ENCODE data around the gene LPP.

LPP gene

GRCh38 chr3:188229726-188230125, 75.8 kb downstream of the LPP start:
- DNase-seq = no peak

- DNase-seq = no peak
Observed at GRCh38 chr3:188230962-188231361, 77.0 kb downstream of the LPP start.

DNA sequence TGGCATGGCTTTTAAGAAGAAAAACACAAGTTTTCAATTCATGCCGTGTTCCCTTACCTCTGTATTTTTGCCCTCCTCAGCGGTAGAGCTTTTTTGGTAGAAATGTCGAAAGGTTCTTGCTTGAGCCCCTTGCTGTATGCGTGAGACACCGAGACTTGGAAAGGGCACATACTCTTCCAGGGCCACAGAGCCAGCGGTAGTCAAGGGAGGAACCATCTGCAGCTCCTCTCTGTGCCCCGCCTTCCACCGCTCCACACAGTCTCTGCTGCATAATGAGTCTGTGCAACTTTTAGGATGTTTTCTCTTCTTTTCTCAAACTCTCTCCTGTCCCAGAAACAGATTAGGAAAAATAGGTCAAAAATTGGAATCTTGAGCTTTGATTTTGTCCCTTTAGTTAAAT, 77.5 kb downstream of the LPP start:
- no peak for DNase-seq

DNA sequence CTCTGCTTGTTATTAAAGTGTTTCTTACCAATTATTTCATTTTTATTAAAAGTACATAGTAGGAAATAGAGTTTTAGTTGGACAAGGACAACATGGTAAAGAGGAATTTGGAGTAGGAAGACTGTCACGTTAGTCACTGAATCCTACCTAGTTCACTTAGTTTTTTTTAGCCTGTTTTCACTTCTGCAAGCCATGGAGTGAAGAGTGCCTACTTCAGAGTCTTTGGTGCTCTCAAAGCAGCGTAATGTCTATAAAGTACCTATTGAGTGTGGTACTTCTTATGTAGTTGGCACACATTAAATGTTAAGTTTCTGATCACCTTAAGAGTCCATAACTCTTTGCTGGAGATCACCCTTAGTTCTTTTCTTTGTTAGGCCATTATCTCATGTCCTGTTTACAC, 78.7 kb downstream of the LPP start:
- DNase-seq = no peak

DNA sequence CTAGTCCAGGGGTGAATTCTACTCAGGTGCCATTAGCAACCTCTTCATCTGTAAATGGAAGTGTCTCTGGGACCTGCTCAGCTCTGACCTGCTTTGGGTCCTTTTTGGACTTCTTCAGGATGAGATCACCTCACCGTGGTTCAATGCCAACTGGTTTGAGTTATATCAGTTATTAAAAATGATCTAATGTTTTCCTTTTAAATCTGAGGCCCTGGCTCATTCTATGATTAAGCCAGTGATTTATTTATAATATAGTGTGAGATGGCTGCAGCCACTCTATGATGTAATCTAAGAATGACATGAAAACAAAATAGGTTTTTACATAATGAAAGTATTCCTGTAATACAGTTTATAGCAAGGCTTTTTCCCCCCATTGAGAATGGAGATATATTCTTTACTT, 79.4 kb downstream of the LPP start:
- no peak for DNase-seq

DNA sequence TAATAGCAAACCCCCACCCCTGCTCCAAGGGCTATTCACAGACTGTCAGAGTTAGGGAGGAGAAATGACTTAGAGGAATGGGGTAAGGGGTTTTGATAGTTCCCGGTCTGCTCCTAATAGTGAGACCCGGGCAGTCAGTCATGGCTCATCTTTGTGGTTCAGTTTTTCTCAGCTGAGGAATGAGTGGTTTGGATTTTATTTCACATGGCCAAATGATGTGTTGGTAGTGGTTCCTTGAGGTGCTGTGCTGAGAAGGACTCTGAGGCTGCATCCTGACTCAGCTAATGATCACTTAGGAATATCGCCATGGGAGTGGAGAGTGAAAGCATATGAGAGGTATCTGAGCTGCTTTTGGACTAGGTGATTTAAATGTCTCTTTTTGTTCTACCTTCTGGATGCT, 80.2 kb downstream of the LPP start:
- DNase-seq = no peak

- DNase-seq = no peak
Observed at GRCh38 chr3:188236271-188236670, 82.3 kb downstream of the LPP start.

- DNase-seq = no peak
Observed at GRCh38 chr3:188239035-188239434, 85.1 kb downstream of the LPP start.

DNA sequence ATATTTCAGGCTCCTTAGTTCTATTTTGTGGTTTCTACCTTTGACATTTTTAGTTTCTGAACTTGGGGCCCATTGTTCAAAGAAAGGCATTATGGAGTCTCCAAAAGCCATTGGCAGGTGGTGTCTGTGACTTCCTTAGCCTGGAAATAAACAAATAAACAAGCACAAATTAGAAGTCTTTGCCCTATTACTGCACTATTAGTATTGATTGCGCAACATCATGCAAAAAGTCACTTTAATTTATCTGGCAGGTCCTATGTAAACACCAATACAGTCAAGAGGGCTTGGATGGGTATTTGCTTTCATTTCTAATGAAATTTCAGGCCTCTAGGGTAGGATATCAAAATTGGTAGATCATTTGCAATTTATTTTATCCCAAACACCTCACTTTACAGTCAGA, 85.6 kb downstream of the LPP start:
- no peak for DNase-seq

DNA sequence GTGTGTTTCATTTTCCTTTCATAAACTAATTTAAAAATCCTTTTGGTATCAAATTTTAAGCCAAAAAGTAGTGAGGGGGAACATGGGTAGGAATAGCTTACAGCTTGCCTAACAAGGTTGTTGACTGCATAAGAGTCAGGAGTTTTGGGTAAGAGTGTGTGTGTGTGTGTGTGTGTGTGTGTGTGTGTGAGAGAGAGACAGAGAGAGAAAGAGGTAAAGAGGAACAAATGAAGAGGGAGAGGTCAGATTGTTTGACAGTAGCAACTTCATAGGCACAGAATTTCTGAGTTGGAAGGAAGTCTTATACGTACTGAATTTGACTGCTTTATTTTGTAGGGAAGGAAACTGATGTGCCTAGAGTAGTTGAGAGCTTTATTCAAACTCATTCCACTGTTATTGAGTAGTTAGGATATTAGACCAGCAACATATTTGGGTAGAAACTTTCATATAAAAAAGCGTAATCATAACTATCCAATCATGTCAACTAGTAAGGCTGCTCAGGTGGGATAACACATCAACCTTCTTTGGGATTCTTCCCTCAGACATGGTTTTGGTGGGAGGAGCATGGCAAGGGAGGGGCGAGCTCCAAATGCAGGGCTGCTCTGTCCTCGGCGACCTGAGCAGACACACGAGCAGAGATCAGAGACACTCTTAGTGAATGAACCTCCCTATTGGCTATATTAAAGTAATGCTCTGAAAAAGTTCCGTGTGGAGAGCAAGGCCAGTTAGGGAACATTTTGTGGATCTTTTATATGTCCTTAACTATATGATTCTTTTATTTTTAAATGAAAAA, 86.4 kb downstream of the LPP start:
- no peak for DNase-seq

- DNase-seq = peak; percentile 62
Observed at GRCh38 chr3:188241072-188241471, 87.1 kb downstream of the LPP start.

GRCh38 chr3:188241883-188242282, 87.9 kb downstream of the LPP start:
- no peak for DNase-seq

DNA sequence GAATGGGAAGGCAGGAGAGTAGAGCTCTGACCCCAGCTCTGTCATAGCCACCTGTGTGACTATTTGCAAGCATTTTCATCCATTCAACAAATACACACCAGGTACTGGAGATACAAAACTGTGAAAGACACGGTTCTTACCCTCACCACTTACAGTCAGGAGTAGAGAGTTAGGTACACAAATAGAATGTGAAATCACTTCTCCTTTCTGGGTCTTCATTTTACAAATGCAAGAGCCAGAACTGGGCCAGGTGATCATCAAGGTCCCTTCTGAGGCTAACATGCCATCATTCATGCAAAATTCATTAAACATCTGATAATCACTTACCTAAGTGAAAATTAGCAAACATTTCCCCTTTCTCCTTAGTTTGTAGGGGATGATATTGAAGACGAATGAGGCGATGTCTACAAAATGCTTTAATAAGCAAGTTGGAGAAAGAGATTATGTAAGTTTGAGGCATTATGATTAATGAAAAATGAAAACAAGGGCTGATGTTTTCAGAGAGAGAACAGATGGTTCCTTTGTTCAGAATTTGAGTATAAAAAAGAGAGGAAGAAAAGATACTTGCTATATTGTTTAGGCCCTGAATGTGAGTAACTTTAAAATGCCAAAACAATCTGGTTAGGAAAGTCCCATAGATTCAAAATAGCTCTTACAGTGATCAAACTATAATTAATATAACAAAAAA, 88.6 kb downstream of the LPP start:
- DNase-seq = no peak

DNA sequence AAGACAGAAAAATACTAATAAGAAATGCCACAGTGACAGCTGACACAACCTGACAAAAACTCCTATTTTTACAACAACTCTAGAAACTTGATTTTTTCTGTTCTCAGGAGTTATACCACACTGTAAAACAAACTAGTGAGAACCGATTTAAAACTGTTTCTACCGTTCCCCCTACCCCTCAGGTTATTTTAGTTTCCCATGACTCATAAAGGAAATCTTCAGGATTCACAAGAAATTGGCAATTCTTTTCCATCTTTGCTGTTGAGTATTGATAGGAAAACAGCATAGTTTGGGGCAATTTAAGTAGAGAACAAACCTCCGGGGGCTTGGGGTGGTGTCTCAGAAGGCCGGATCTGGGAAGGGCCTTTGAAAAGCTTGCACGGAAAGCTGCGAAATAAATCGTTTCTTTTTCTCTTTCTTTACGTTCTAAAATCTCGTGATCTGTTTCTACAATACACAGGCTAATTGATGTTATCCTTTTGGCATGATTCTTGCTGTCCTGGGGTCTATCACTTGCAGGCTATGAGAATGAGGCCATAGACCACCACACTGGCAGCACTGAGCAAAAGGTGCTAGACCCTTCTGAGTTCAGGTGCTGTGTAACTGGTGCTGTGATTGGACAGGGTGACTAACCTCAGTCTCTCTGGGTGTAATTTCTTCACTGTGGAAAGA, 89.3 kb downstream of the LPP start:
- DNase-seq = no peak

- DNase-seq = no peak
Observed at GRCh38 chr3:188244395-188244861, 90.5 kb downstream of the LPP start.

GRCh38 chr3:188246905-188247304, 92.9 kb downstream of the LPP start:
- DNase-seq = no peak

DNA sequence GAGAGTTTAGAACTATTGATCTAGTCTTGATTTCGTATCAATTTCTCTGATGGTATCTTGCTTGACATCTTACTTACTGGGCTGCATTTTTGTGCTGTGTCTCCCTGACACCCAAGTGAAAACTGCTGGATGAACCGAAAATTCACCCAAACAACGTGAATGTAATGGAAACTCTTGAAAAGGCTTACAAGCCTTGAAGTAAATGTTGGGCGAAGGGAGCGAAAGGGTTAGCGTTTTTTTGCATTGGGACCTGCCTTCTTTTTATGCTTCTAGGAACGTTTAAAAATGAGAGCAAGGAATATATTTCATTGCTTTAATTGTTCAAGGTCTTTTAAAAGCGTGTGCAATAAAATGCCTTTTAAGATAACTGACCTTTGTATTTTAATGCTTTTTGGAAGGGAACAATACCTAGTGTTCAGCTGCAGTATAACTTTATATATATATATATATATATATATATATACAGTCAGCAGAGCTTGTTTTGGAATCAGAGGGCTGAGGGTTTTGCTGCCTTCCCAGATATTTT, 94.1 kb downstream of the LPP start:
- DNase-seq = no peak

GRCh38 chr3:188253123-188253793, 99.3 kb downstream of the LPP start:
- DNase-seq = no peak

GRCh38 chr3:188253800-188254452, 100.0 kb downstream of the LPP start:
- DNase-seq = no peak

DNA sequence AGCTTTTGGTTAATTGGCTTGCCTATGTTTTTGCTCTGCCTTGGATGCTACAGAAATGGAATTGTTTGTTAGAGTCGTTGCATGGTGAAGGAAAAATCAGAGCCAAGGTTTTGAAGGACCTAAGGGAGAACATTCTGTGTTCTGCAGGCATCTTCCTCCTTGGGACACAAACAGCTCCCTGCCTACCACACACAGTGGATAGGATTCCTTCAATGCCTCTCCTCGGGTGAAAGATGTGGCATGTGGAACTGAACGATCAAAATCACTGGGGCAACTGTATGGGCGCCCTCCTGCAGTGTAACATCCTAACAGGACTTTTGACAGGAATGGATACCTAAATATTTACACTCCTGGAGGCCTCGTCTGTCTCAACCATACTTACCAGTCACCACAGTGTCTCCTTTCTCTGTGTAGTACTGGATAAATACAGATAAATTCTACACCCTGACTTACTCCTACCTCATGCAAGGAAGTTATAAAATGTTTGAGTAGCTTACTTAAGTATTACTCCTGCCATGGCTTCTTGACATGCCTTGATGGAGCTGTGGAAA, 100.6 kb downstream of the LPP start:
- no peak for DNase-seq

DNA sequence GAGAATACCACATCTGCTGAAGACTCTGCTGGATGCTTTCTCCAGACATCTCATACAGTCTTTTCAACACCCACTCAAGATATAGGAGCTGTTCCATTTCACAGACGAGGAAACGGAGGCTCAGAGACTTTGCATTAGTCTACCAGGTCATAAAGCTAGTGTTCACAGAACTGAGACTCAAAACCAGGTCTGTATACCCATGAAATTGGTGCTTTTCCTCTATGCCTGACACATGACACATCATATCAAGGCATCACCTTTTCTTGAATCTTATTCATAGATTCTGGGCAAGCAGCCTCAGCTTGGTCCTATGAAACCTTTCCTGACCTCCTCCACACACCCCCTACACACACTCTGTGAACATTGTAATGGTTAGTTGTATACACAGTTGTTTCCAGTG, 101.2 kb downstream of the LPP start:
- DNase-seq = no peak

GRCh38 chr3:188256758-188257157, 102.8 kb downstream of the LPP start:
- no peak for DNase-seq
